GM12873 (cell line): ENCODE results near the gene SLC39A7.

Experiments
- CTCF ChIP-seq: IDR thresholded peaks from 2 replicates; pipeline ENCODE4 v1.5.1; 2012; ENCODE audit warnings: low read depth, mild to moderate bottlenecking, moderate library complexity, low read length, control low read depth; ENCODE audit not compliant: insufficient read depth; ENCODE audit errors: missing control alignments

The SLC39A7 gene

DNA sequence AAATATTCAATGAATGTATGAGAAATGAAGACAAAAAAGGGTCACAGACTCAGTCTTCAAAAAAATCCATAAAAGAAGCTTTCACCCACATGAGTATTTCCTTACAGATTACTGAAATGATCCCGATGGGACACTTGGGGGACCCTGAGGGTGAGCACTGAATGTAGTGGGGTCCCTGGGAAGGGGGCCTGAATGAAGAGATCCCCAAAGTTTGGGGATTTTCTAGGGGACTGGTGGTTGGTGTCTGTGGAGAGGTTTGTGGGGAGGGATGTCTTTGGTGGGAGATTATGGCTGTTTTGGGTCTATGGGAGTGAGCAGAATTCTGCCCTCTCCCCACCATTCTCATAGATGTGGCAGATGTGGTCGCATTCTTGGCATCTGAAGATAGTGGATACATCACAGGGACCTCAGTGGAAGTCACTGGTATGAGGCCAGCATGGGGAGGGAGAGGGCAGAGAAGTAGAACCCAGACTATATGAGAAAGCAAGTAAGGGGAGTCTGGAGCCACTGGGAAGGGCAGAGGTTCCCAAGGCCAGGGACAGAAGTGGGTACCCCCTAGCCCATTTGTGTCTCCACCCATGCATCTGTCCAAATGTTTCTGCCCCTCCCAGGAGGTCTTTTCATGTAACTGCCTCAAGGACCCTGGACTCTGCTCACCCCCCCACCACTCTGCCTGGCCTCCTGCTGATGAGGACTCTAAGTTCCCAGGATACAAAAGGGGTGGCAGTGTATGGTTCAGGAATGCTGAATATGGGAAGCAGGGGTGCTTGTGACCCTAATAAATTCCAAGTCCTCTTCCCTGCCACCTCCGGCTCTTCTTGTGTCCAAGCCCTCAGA is 5.6 kb downstream of the SLC39A7 start:
- no peak for TF ChIP-seq CTCF

DNA sequence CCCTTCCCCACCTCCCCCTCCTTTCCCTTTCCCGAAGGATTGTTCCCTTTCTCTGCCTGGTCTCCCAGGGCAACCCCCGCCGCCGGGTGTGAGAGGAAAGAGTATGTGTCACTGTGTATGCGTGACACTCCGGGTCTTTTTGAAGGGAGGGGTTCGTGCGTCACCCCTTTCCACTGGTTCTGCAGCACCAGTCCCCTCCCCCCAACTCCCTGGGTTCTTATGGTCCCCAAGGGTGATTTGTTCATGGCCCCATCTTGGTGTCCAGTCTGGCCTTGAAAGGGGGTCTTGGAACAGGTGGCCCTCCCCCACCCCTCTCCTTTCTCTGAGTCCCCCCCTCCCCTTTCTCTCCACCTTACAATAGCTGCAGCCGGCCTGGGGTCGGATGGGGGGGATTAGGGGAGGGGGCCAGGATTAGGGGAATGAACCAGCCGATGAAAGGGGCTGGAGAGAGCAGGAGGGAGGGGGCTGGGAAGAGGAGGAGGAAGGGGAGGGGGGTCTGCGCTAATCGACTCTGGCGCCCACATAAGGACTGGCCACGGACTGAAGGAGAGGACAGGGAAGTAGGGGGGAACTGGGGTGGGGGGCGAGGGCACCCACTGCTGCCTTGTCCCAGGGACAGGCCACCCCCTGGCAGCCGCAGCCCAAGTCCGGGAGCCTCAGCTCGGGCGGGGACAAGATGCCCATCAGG is 6.3 kb downstream of the SLC39A7 start:
- no peak for TF ChIP-seq CTCF

GRCh38 chr6:33207552-33208090 is 7.0 kb downstream of the SLC39A7 start:
- TF ChIP-seq CTCF: no peak

- TF ChIP-seq CTCF: no peak
These were observed 7.7 kb downstream of the SLC39A7 start, which contains the start of gene RING1 for GRCh38 chr6:33208091-33208967. Gene RING1 (plus strand): TSS chr6:33208500. CDS start chr6:33208823, 323 bp downstream.

GRCh38 chr6:33209856-33210255 is 9.2 kb downstream of the SLC39A7 start:
- TF ChIP-seq CTCF: no peak

DNA sequence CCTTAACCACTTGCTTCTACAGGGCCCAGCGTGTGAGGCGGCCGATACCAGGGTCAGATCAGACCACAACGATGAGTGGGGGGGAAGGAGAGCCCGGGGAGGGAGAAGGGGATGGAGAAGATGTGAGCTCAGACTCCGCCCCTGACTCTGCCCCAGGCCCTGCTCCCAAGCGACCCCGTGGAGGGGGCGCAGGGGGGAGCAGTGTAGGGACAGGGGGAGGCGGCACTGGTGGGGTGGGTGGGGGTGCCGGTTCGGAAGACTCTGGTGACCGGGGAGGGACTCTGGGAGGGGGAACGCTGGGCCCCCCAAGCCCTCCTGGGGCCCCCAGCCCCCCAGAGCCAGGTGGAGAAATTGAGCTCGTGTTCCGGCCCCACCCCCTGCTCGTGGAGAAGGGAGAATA is 10.5 kb downstream of the SLC39A7 start:
- TF ChIP-seq CTCF: no peak
